ENCODE measurements around the gene ERO1B.
"Not testable (repeated sequence)": the region's sequence is repeated elsewhere in the genome, so short reads cannot be mapped to it uniquely, and the experiment has no call there.

ERO1B gene

GRCh38 chr1:236281654-236282424, at the start of gene ERO1B:
ERO1B (minus strand) TSS chr1:236281958; CDS start chr1:236281783, 175 bp downstream.
- peak; percentile 66 for DNase-seq

GRCh38 chr1:236331412-236331811, 49.7 kb upstream of the ERO1B start:
- not testable (repeated sequence) for DNase-seq

- DNase-seq: no peak
Observed at GRCh38 chr1:236326432-236326831, 44.7 kb upstream of the ERO1B start.

GRCh38 chr1:236325567-236325966, 43.8 kb upstream of the ERO1B start:
- no peak for DNase-seq

GRCh38 chr1:236323819-236324411, 42.2 kb upstream of the ERO1B start:
- no peak for DNase-seq

- DNase-seq: no peak
Observed at GRCh38 chr1:236322566-236323409, 41.0 kb upstream of the ERO1B start.

GRCh38 chr1:236321101-236321500, 39.3 kb upstream of the ERO1B start:
- DNase-seq: no peak

GRCh38 chr1:236320671-236321070, 38.9 kb upstream of the ERO1B start:
- no peak for DNase-seq

GRCh38 chr1:236320214-236320613, 38.5 kb upstream of the ERO1B start:
- no peak for DNase-seq

GRCh38 chr1:236316437-236316836, 34.7 kb upstream of the ERO1B start:
- DNase-seq: no peak

GRCh38 chr1:236315518-236315917, 33.8 kb upstream of the ERO1B start:
- DNase-seq: no peak

GRCh38 chr1:236315092-236315491, 33.3 kb upstream of the ERO1B start:
- DNase-seq: no peak

GRCh38 chr1:236314050-236314449, 32.3 kb upstream of the ERO1B start:
- not testable (repeated sequence) for DNase-seq

- no peak for DNase-seq
Observed at GRCh38 chr1:236313427-236313826, 31.7 kb upstream of the ERO1B start.

- DNase-seq: no peak
Observed at GRCh38 chr1:236311040-236311439, 29.3 kb upstream of the ERO1B start.

- no peak for DNase-seq
Observed at GRCh38 chr1:236308827-236309226, 27.1 kb upstream of the ERO1B start.

GRCh38 chr1:236307435-236307834, 25.7 kb upstream of the ERO1B start:
- DNase-seq: no peak

- no peak for DNase-seq
Observed at GRCh38 chr1:236304682-236305081, 22.9 kb upstream of the ERO1B start.

GRCh38 chr1:236303675-236304074, 21.9 kb upstream of the ERO1B start:
- no peak for DNase-seq

GRCh38 chr1:236302941-236303340, 21.2 kb upstream of the ERO1B start:
- DNase-seq: no peak

GRCh38 chr1:236301958-236302335, 20.2 kb upstream of the ERO1B start:
- no peak for DNase-seq

GRCh38 chr1:236301080-236301957, 19.6 kb upstream of the ERO1B start:
- DNase-seq: no peak

- no peak for DNase-seq
Observed at GRCh38 chr1:236297161-236297560, 15.4 kb upstream of the ERO1B start.

All from NCI-H187 treated with DMSO at 0.1 percent for 48 hours (cell line).